Esophagus (tissue), 2 donors: ENCODE results near the gene CEACAM1. TPM values are rescaled to one million over a fixed set of nuclear protein-coding genes. Genes with fewer than 3 reads are reported as not detected.

Experiments
- H3K27ac ChIP-seq, 2 donors: one replicate each; pipeline ENCODE4 v1.5.1; 2013; ENCODE audit warnings: low read depth in 2 of 2, mild to moderate bottlenecking in 2 of 2, inconsistent platforms in 1 of 2, low read length in 1 of 2, moderate library complexity in 1 of 2
- H3K27me3 ChIP-seq, 2 donors: one replicate each; pipeline ENCODE4 v1.6.1; 2013; ENCODE audit warnings: low read length in 2 of 2, control low read depth in 1 of 2, mild to moderate bottlenecking in 1 of 2; ENCODE audit not compliant: insufficient read depth in 2 of 2, control insufficient read depth in 1 of 2
- H3K36me3 ChIP-seq, 2 donors: one replicate each; pipeline ENCODE4 v1.6.1; 2013; ENCODE audit warnings: low read length in 1 of 2; ENCODE audit not compliant: control insufficient read depth in 2 of 2, insufficient read depth in 2 of 2
- H3K4me1 ChIP-seq, 2 donors: one replicate each; pipeline ENCODE4 v1.6.1; 2013; ENCODE audit warnings: low read length in 1 of 2; ENCODE audit not compliant: control insufficient read depth in 2 of 2, insufficient read depth in 2 of 2
- H3K4me3 ChIP-seq, 2 donors: one replicate each; pipeline ENCODE4 v1.5.1; 2013; ENCODE audit warnings: low read length in 2 of 2, mild to moderate bottlenecking in 2 of 2, low read depth in 1 of 2, moderate library complexity in 1 of 2
- H3K9me3 ChIP-seq, 2 donors: one replicate each; pipeline ENCODE4 v1.6.1; 2013; ENCODE audit warnings: mild to moderate bottlenecking in 2 of 2, low read depth in 1 of 2, low read length in 1 of 2, moderate library complexity in 1 of 2; ENCODE audit not compliant: control insufficient read depth in 2 of 2, insufficient read depth in 1 of 2
- WGBS, 2 donors: extraction: QIAGEN DNeasy Blood & Tissue Kit; methylation state at CpG; one replicate each; pipeline ENCODE4 v1.1.7; 2013; 5-methylcytosine and 5-hydroxymethylcytosine counted together
- polyA plus RNA-seq, 2 donors: library from polyadenylated mRNA; stranded (reverse); fragments of 200-250 nt; gene quantifications; one replicate each; pipeline ENCODE4 v1.2.3, GENCODE V29; 2013
- donor health status: healthy with polysubstance abuse.
- donor health status: Bipolar disorder and iron deficiency.

Gene CEACAM1
- polyA plus RNA-seq, 2 donors = 38.8 to 68.9 TPM

GRCh38 chr19:42459926-42460325, 68.4 kb downstream of the CEACAM1 start:
- Histone ChIP-seq H3K27me3 (no peaks in the 10 kb centered on the region), H3K9me3 (no peaks in the 10 kb centered on the region), H3K4me1 (peaks cover 0 to 11% of the 10 kb centered on the region in 2 donors), H3K36me3 (no peaks in the 10 kb centered on the region), H3K4me3 (no peak overlapping the region), H3K27ac (no peak overlapping the region)
- 76 to 86% methylated on average over 2 of the region's 2 CpGs for WGBS, 2 donors

Other genes with a start within 250 kb of the CEACAM1 start
- gene PRR19, start 226.3 kb downstream of the CEACAM1 start, polyA plus RNA-seq = 1 to 10 TPM in 1 of 2 donors, under 1 TPM in 1; 0.81 to 1.1 TPM
- 10 to 100 TPM; 35.7 to 38.1 TPM for gene PAFAH1B3, start 225.9 kb downstream of the CEACAM1 start, polyA plus RNA-seq
- gene TMEM145, start 215.2 kb downstream of the CEACAM1 start, polyA plus RNA-seq = under 1 TPM; 0.04 to 0.08 TPM
- gene MEGF8, start 202.8 kb downstream of the CEACAM1 start, polyA plus RNA-seq = 1 to 10 TPM; 4.4 to 8.6 TPM
- 1,000 to 10,000 TPM; 5,144 to 7,132 TPM for gene CNFN, start 138.2 kb downstream of the CEACAM1 start, polyA plus RNA-seq
- gene LIPE, start 101.1 kb downstream of the CEACAM1 start, polyA plus RNA-seq = 10 to 100 TPM in 1 of 2 donors, 1 to 10 TPM in 1; 9.2 to 11.4 TPM
- gene CXCL17, start 85.5 kb downstream of the CEACAM1 start, polyA plus RNA-seq = 100 to 1,000 TPM; 107 to 171 TPM
- gene CEACAM8, start 66.4 kb upstream of the CEACAM1 start, polyA plus RNA-seq = not detected
- gene PSG3, start 212.0 kb upstream of the CEACAM1 start, polyA plus RNA-seq = not detected
- not detected for gene PSG8, start 237.2 kb upstream of the CEACAM1 start, polyA plus RNA-seq